GM23248 (cell line): Measurements from ENCODE around the gene ACSF3.

Experiments
- EZH2 ChIP-seq: fragments of 200-600 bp; sonication (generic); IDR thresholded peaks from 2 replicates; pipeline ENCODE4 v1.6.1; 2018; ENCODE audit warnings: antibody characterized with exemption, mild to moderate bottlenecking; ENCODE audit not compliant: insufficient read depth, poor library complexity, severe bottlenecking
- EZH2phosphoT487 ChIP-seq: fragments of 200-600 bp; sonication (generic); IDR thresholded peaks from 2 replicates; pipeline ENCODE4 v1.6.1; 2018; ENCODE audit warnings: antibody characterized with exemption, moderate library complexity, mild to moderate bottlenecking, low read depth; ENCODE audit not compliant: insufficient read depth

GRCh38 chr16:89054714-89055113 lies 38.9 kb upstream of the ACSF3 start:
- no peak for TF ChIP-seq EZH2
- no peak for TF ChIP-seq EZH2phosphoT487
